Endothelial cell of umbilical vein (primary cell): ENCODE measurements around the gene SH3PXD2A. TPM values are rescaled to one million over a fixed set of nuclear protein-coding genes. Genes with fewer than 3 reads are reported as not detected.

Experiments used
- BruUV-seq: library from RNA; stranded (reverse); fragments of 400-500 nt; replicated peaks from 2 replicates; lab custom pipeline; 2021; lab: Mats Ljungman, UMichigan
- CTCF ChIA-PET: fragments of 300-600, 350-600 bp; sonication (Branson Sonifier 250); formaldehyde crosslinking; loops from one replicate; lab custom pipeline; 2021; ENCODE audit warnings: antibody characterized with exemption, inconsistent platforms; lab: Charles Lee
- POLR2A ChIA-PET: fragments of 300-600, 350-600 bp; sonication (Branson Sonifier 250); formaldehyde crosslinking; loops from one replicate; lab custom pipeline; 2021; ENCODE audit warnings: antibody characterized with exemption, inconsistent platforms; lab: Charles Lee
- DNase-seq: peaks from one replicate; pipeline ENCODE4 v3.0.0-alpha.2; 2011; ENCODE audit warnings: low read depth, low spot score
- FAIRE-seq: peaks from 2 replicates; lab custom pipeline; 2011; peaks lifted over from hg19 to GRCh38; lab: Jason Lieb, UNC
- H2AFZ ChIP-seq: 2 replicates; pipeline ENCODE4 v1.6.0; 2012; ENCODE audit warnings: low read depth, low read length, control low read depth, inconsistent platforms
- H3K27ac ChIP-seq: 2 replicates; pipeline ENCODE4 v1.5.1; 2011; ENCODE audit warnings: low read depth, mild to moderate bottlenecking, control low read depth, low read length, moderate library complexity; ENCODE audit not compliant: insufficient read depth
- H3K27me3 ChIP-seq, 2 experiments: 2 replicates each; pipeline versions ENCODE4 v1.6.0 to v1.6.1; 2011; ENCODE audit warnings: low read length in 2 of 2, mixed read lengths in 1 of 2; ENCODE audit not compliant: control insufficient read depth in 2 of 2, insufficient read depth in 2 of 2
- H3K36me3 ChIP-seq, 2 experiments: 2 replicates in 1 of 2; 3 replicates in 1 of 2; pipeline ENCODE4 v1.5.1; 2011; ENCODE audit warnings: low read length in 2 of 2, mild to moderate bottlenecking in 1 of 2, moderate library complexity in 1 of 2; ENCODE audit not compliant: control insufficient read depth in 2 of 2, insufficient read depth in 2 of 2; ENCODE audit errors: extremely low read depth in 1 of 2
- H3K4me1 ChIP-seq: 3 replicates; pipeline ENCODE4 v1.5.1; 2011; ENCODE audit warnings: mild to moderate bottlenecking, low read length; ENCODE audit not compliant: control insufficient read depth, insufficient read depth; ENCODE audit errors: extremely low read depth
- H3K4me2 ChIP-seq: 2 replicates; pipeline ENCODE4 v1.6.1; 2011; ENCODE audit warnings: low read length, control low read depth, mixed read lengths; ENCODE audit not compliant: insufficient read depth
- H3K4me3 ChIP-seq, 3 experiments: fragments of 200-600 bp in 1 of 3; sonication (generic), shearing (Covaris generic) in 1 of 3; replicated peaks in 1 of 3; 2 replicates each; pipeline ENCODE4 v1.5.1; 2011 to 2016; ENCODE audit warnings: control low read depth in 3 of 3, low read length in 3 of 3, mild to moderate bottlenecking in 2 of 3, inconsistent platforms in 1 of 3, low read depth in 1 of 3, moderate library complexity in 1 of 3; ENCODE audit not compliant: insufficient read depth in 1 of 3
- H3K79me2 ChIP-seq: 2 replicates; pipeline ENCODE4 v1.6.0; 2012; ENCODE audit warnings: low read length, inconsistent platforms; ENCODE audit not compliant: control insufficient read depth, insufficient read depth
- H3K9ac ChIP-seq: replicated peaks from 2 replicates; pipeline ENCODE3; 2011; ENCODE audit warnings: low read length, control low read depth; ENCODE audit not compliant: insufficient read depth; ENCODE audit errors: extremely low read depth
- H3K9me1 ChIP-seq: replicated peaks from 3 replicates; pipeline ENCODE4 v1.6.0; 2011; ENCODE audit warnings: mild to moderate bottlenecking, low read length; ENCODE audit not compliant: control insufficient read depth, insufficient read depth; ENCODE audit errors: extremely low read depth
- H3K9me3 ChIP-seq: replicated peaks from 2 replicates; pipeline ENCODE4 v1.5.1; 2012; ENCODE audit warnings: low read length, inconsistent platforms; ENCODE audit not compliant: control insufficient read depth, insufficient read depth
- H4K20me1 ChIP-seq: replicated peaks from 2 replicates; pipeline ENCODE3; 2011; ENCODE audit warnings: mild to moderate bottlenecking, low read length; ENCODE audit not compliant: control insufficient read depth, insufficient read depth; ENCODE audit errors: extremely low read depth
- CTCF ChIP-seq, 2 donors: IDR thresholded peaks; 1 replicate in 1 of 2; 2 replicates in 1 of 2; pipeline ENCODE4 v1.5.1; 2011; ENCODE audit warnings: low read length in 2 of 2, mild to moderate bottlenecking in 2 of 2, moderate library complexity in 2 of 2, control low read depth in 1 of 2, inconsistent platforms in 1 of 2, low read depth in 1 of 2; ENCODE audit not compliant: insufficient read depth in 1 of 2; ENCODE audit errors: extremely low read depth in 1 of 2
- EZH2 ChIP-seq: IDR thresholded peaks from 2 replicates; pipeline ENCODE4 v1.6.1; 2012; ENCODE audit warnings: borderline replicate concordance, low read depth, mild to moderate bottlenecking, moderate library complexity, low read length, inconsistent platforms; ENCODE audit not compliant: severe bottlenecking
- FOS ChIP-seq: IDR thresholded peaks from 2 replicates; pipeline ENCODE4 v1.6.1; 2011; ENCODE audit warnings: mild to moderate bottlenecking, low read length, moderate library complexity, borderline replicate concordance; ENCODE audit not compliant: insufficient read depth
- GATA2 ChIP-seq: IDR thresholded peaks from 2 replicates; pipeline ENCODE4 v1.7.0; 2011; ENCODE audit warnings: low read depth, mild to moderate bottlenecking, moderate library complexity, mixed read lengths, low read length; ENCODE audit not compliant: insufficient read length, insufficient read depth
- JUN ChIP-seq: IDR thresholded peaks from 2 replicates; pipeline ENCODE4 v1.6.1; 2011; ENCODE audit warnings: borderline replicate concordance, low read depth; ENCODE audit not compliant: insufficient read length, insufficient read depth
- MAX ChIP-seq: IDR thresholded peaks from 2 replicates; pipeline ENCODE4 v1.6.1; 2011; ENCODE audit not compliant: insufficient read depth, insufficient read length
- MYC ChIP-seq: IDR thresholded peaks from one replicate; pipeline ENCODE4 v1.6.1; 2011; ENCODE audit warnings: mild to moderate bottlenecking, low read depth, low read length
- POLR2A ChIP-seq: IDR thresholded peaks from 2 replicates; pipeline ENCODE4 v1.6.1; 2012; ENCODE audit warnings: low read depth, mild to moderate bottlenecking, control low read depth, low read length
- POLR2AphosphoS5 ChIP-seq: IDR thresholded peaks from 2 replicates; pipeline ENCODE4 v1.6.1; 2012; ENCODE audit warnings: low read depth, mild to moderate bottlenecking, control low read depth, low read length, moderate library complexity; ENCODE audit not compliant: insufficient read depth
- dilution Hi-C: fragments of 300-500 bp; cut with MboI; formaldehyde crosslinking; loops from one replicate; pipeline ENCODE4 v1.15.0; 2019; ENCODE audit warnings: low sequenced_read_pairs; ENCODE audit not compliant: extremely low pct_ligation_motif_present
- intact Hi-C: fragments of 100-400 bp; cut with micrococcal nuclease; formaldehyde crosslinking; loops from one replicate; pipeline ENCODE4 v1.10.0; 2022
- polyA plus RNA-seq, 4 experiments: library from polyadenylated mRNA; depleted of rRNA in 3 of 4; stranded (reverse) in 3 of 4; unstranded in 1 of 4; fragments of >200 nt; gene quantifications; 2 replicates each; pipeline versions ENCODE4 v1.2.1 to v1.2.3, GENCODE V29; 2011 to 2012; ENCODE audit warnings: missing spikeins in 1 of 4
- total RNA-seq: library from RNA; stranded (reverse); gene quantifications from 2 replicates; pipeline ENCODE4 v1.2.3, GENCODE V29; 2021

SH3PXD2A gene
- total and polyA plus RNA-seq, 2 donors (not counting 3 experiments of a cell fraction or from before 2014, with no cell fraction given) = 1.4 to 5.1 TPM

- no peak for DNase-seq
- POLR2A ChIA-PET = no interaction called here
- Histone ChIP-seq H3K4me3 (no peak overlapping the region), H3K27ac (no peak overlapping the region), H3K9me3 (no peaks in the 10 kb centered on the region), H2AFZ (no peak overlapping the region), H3K4me2 (no peak overlapping the region), H3K79me2 (no peaks in the 10 kb centered on the region), H3K9me1 (no peaks in the 10 kb centered on the region), H3K4me1 (peaks cover 20% of the 10 kb centered on the region), H3K36me3 (no peaks in the 10 kb centered on the region), H4K20me1 (no peaks in the 10 kb centered on the region), H3K27me3 (no peaks in the 10 kb centered on the region), H3K9ac (no peak overlapping the region)
- CTCF ChIA-PET = interaction anchor here (0.7 to 2.0 kb wide), 3 partner anchors 13 to 148 kb away, joined by 4 to 7 read pairs (median 5); no protein-coding TSS in a partner anchor
- intact Hi-C loops = no loop called here
- dilution Hi-C loops = loop anchor here (25.0 kb wide), 1 partner anchor 162 kb away; the partner anchor contains the start of gene SH3PXD2A
- FAIRE-seq = no peak
- no TSS peak for BruUV-seq
- TF ChIP-seq CTCF (IDR thresholded peaks at IDR 0.05; ENCODE audit: extremely low read depth in 1 of 2, insufficient read depth in 1 of 2, low read depth in 1 of 2, low read length in 2 of 2) (peak in 1 of 2 donors; percentile 11), POLR2AphosphoS5 (no peak)
These were observed 155.6 kb downstream of the SH3PXD2A start for GRCh38 chr10:103699611-103700435.

- ChIA-PET POLR2A (no interaction called here), CTCF (interaction anchor here (0.6 to 2.0 kb wide), 5 partner anchors 11 to 190 kb away, joined by 3 to 7 read pairs (median 3); no protein-coding TSS in a partner anchor)
- H4K20me1 ChIP-seq = no peaks in the 10 kb centered on the region
- no TSS peak for BruUV-seq
- no peak overlapping the region for H3K9ac ChIP-seq
- TF ChIP-seq EZH2 (no peak), CTCF (IDR thresholded peaks at IDR 0.05; ENCODE audit: extremely low read depth in 1 of 2, insufficient read depth in 1 of 2, low read depth in 1 of 2, low read length in 2 of 2) (no peak), FOS (no peak), GATA2 (no peak), JUN (no peak), POLR2A (no peak), MYC (no peak), MAX (no peak), POLR2AphosphoS5 (no peak)
- no peaks in the 10 kb centered on the region for H3K9me3 ChIP-seq
- peaks cover 20% of the 10 kb centered on the region for H3K4me1 ChIP-seq
- H3K4me2 ChIP-seq = no peak overlapping the region
- dilution Hi-C loops (no loop called here), intact Hi-C loops (no loop called here)
- DNase-seq (no peak), FAIRE-seq (no peak)
- H3K36me3 ChIP-seq = no peaks in the 10 kb centered on the region
- H3K9me1 ChIP-seq = no peaks in the 10 kb centered on the region
- H3K79me2 ChIP-seq = no peaks in the 10 kb centered on the region
- no peak overlapping the region for H3K27ac ChIP-seq
- no peak overlapping the region for H3K4me3 ChIP-seq
- no peaks in the 10 kb centered on the region for H3K27me3 ChIP-seq
- no peak overlapping the region for H2AFZ ChIP-seq
These were observed 157.1 kb downstream of the SH3PXD2A start for GRCh38 chr10:103698266-103698665.
